Activated CD8-positive, alpha-beta memory T cell treated with anti-CD3 and anti-CD28 coated beads for 4 hours (primary cell): ENCODE results near the gene ZNF407.
"Not testable (repeated sequence)": the region's sequence is repeated elsewhere in the genome, so short reads cannot be mapped to it uniquely, and the experiment has no call there.

ENCODE experiments used
- DNase-seq, 2 donors: peaks; one replicate each; pipeline ENCODE4 v3.0.0-alpha.2; 2020; ENCODE audit warnings: low read depth in 2 of 2

Gene ZNF407

DNA sequence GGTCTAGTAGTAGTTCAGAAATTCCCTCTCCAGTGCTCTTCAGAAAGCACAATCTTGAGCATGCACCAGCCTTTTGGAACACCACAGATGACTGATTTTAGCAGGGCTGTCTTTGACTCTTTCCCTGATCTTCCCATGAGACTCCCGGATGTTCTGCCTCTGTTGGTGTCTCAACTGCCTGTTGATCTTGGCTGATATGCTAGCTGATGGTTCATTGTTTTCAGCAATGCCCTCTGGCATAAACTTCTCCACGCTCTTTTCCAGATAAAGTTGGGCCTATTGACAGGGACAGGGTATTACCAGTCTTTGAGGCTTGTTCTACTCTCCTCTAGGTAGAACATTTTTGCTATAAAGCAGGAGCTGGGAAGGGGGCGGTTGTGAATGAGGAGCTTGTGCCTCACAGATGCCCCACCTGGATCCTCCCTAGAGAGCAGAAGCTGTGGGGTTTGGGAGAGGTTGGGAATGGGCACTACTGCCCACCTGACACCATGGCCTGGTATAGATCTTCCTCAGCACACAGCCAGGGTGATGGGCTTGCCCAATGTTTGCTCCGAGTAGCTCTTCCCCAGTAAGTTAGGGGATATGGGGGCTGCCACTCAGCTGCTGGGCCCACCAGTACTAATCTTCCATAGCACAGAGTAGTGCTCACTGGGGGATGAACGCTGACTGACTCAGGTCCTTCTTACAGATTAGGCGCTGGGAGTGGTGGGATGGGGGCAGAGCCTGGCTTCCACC lies 500.0 kb downstream of the ZNF407 start:
- DNase-seq: no peak

DNA sequence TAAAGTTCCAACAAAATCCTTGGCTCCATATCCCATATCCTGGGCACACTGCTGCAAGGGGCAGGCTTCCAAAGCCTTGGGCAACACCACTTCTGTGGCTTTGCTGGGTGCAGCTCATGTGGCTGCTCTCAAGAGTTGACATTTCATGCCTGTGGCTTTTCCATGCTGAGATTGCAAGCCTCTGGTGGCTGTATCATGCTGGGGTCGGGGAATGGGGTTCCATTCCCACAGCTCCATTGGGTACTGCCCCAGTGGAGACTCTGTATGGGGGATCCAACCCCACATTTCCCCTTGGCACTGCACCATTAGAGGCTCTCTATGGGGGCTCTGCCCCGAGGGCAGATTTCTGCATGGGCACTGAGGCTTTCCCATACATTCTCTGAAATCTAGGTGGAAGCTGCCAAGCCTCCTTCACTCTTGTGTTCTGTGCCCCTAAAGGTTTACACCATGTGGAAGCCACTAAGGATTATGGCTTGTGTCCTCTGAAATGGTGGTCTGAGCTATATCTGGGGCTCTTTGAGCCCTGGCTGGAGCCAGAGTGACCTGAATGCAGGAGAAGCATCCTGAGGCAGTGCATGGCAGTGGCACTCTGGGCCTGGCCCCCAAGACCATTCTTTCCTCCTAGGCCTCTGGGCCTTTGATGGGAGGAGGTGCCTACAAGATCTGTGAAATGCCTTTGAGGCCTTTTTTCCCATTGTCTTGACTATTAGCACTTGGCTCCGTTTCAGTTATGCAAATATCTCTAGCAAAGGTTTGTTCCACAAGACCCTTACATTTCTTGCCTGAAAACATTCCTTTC lies 503.4 kb downstream of the ZNF407 start:
- no peak for DNase-seq

GRCh38 chr18:75101916-75102315 lies 504.2 kb downstream of the ZNF407 start:
- DNase-seq: no peak

- not testable (repeated sequence) for DNase-seq
Observed at GRCh38 chr18:75104029-75104428, 506.4 kb downstream of the ZNF407 start.

GRCh38 chr18:75104483-75104882 lies 506.8 kb downstream of the ZNF407 start:
- DNase-seq: no peak

DNA sequence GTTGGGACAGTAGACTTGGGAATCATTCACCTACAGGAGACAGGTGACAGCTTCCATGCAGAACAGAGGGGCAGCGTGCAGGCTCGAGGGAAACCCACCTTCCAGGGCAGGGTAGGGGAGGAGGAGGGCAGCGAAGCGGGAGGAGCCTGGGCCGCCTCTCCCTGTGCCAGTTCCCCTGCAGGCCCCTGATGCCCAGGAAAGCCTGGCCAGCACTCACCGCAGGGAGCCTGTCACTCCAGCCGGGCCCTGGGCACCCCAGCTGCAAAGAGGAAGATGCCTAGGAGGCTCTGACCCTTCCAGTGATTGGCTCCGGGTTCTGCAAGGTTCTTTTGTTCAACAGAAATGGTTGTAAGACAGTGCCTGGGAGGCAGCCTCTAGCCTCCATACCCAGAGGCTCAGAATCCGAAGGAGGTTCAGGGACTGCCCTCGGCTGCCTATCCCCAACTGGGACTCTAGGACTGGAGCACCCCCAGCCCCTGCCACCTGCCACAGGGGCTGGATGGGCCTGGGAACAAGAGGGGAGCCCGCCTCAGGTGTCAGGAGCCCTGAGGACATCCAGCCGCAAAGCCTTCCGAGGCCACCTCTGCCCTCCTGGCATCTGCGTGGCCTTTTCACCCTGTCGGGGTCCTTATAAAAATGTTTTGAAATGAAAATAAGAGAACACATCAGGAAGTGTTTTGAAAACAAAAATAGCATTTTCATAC lies 508.0 kb downstream of the ZNF407 start:
- DNase-seq: no peak

- DNase-seq: no peak
Observed at GRCh38 chr18:75106746-75107145, 509.1 kb downstream of the ZNF407 start.

DNA sequence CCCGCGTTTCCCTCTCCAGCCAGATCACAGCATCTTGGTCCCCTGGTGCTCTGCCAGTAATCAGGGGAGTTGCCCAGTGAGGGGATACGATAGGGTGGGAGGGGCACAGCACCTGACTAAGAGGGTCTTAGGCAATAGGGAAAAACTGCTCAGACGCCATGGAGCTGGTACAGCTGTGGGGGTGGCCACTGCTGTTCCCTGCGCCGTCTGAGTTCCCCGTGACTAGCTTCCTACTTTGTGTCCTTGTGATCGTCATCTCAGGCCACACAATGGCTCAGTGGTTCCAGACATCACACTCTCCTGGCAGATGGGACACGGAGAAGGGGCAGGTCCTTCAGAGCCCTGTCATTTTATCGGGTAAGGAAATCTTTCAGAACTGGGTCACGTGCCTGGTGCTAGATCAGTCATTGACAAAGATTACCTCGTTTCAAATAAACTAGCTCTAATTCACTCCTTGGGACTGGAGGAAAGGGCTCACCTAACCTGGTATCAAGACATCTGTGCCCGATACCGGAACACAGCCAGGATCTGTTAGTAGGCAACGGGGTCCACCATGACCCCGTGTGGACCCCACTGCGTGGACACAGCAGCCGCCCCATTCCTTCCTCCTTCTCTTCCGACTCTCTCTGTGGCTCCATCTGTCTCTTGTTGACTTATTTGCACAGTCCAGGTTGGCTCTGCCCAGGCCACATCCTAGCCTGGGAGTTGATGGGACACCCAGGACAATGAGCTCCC lies 509.7 kb downstream of the ZNF407 start:
- DNase-seq: no peak

GRCh38 chr18:75107931-75108276 lies 510.2 kb downstream of the ZNF407 start:
- DNase-seq: no peak

DNA sequence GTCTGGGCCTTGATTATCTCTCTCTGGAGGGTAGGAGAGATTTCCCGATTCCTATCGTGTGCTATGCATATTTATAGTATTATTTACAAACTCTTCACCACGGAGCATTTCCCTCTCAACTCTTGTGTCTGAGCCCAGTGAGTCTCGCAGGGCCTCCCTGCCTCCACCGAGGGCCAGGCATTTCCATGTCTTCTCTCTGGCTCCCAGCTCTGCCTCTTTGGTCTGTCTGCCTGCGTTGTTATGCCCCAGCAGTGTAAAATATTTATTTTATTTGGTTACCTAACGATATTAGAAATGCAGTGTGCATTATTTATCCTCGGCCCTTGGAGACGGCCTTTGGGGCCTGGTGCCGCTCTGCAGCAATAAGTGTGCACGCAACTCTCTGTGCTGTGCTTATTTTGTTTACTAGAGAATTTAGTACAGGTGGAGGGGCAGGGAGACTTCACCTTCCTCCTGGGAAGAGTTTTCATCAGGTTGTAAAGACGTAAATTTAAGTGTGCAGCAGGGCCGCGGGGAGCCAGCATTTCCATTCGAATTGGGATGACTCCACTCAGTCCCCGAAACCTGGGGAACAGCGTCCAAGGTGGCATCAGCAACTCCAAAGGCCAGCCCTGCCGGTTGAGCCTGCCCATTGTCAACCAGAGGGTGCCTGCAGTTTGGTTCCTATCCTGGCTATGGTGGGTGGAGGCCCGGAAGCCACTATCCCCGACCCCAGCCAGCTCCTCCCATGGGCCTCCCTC lies 511.1 kb downstream of the ZNF407 start:
- no peak for DNase-seq

DNA sequence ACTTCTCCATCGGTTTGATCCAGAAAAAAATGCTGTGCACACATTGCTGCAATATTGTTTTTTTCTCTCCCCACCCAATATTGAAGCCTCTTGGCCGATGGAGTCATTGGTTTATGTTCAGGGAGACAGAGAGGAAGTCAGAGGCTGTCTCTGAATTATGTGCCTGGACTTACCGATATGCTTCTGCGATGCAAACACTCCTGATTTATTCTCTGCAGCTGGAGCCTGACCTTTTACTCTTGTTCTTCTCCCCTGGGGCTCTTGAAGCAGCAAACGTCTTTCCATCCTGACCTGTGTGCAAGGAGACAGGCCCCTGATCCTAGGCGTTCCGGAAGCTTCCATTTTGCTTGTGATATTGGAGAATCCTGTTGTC lies 511.6 kb downstream of the ZNF407 start:
- no peak for DNase-seq

DNA sequence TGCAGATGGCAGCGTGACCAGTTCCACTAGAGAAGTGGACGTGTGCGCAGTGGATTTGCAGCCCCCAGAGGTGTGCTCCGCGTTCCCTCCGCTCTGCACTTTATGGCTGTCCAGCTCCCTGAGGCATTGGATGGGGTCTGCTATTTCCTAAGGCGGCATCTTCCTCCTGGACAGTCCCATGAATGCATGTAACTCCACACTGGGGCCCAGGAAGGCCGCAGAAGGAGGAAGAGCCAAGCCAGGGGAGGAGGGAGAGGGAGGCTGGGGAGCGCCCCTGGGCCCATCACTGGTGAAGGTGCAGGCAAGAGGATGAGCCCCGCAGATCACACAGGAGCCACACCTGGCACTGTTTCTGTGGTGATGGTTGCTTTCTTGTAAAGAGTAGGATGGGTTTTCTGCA lies 512.1 kb downstream of the ZNF407 start:
- no peak for DNase-seq

GRCh38 chr18:75110311-75110710 lies 512.6 kb downstream of the ZNF407 start:
- no peak for DNase-seq

DNA sequence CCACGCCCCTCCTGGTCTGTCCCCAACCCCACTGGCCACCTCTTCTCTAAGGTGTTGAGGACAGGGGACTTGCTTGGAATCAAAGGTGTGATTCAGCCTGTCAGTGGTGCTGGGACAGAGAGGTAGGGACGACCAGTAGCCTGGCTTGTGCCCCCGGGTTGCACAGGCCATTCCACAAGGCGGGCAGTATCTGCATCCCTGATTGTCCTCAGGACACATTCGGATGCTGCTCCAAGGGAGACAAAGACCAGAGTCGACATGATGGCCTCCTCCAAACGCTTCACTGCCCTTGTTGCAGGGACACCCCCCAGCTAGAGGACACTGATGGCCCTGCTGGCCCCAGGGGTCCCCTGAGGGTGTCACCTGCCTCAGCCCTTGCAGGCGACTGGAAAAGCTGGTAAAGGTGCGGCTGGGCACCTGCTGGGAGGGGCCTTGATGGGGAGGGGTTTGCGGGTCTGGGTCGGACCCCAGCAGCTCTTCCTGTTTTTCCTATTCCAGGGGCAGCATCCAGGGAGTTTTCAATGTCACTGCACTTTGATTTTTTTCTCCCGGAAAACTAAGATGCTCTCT lies 513.3 kb downstream of the ZNF407 start:
- DNase-seq: no peak

DNA sequence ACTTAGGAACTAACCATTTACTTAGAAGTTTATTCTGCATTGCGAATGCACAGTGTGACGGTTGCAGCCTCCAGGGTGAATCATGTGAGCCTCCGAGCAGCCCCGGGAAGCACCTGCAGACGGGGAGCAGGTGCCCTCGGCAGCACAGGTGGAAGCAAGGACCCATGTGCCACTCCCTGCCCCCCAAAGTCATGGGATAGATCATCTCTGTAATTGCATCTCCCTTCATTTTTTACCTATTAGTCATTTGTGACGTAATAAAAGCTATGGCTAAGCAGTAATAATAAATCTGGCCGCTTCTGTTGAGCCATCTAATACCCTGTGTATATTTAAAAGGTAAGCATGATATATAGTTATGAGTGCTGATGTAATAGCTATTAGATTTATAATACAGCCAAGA lies 514.1 kb downstream of the ZNF407 start:
- DNase-seq: no peak

DNA sequence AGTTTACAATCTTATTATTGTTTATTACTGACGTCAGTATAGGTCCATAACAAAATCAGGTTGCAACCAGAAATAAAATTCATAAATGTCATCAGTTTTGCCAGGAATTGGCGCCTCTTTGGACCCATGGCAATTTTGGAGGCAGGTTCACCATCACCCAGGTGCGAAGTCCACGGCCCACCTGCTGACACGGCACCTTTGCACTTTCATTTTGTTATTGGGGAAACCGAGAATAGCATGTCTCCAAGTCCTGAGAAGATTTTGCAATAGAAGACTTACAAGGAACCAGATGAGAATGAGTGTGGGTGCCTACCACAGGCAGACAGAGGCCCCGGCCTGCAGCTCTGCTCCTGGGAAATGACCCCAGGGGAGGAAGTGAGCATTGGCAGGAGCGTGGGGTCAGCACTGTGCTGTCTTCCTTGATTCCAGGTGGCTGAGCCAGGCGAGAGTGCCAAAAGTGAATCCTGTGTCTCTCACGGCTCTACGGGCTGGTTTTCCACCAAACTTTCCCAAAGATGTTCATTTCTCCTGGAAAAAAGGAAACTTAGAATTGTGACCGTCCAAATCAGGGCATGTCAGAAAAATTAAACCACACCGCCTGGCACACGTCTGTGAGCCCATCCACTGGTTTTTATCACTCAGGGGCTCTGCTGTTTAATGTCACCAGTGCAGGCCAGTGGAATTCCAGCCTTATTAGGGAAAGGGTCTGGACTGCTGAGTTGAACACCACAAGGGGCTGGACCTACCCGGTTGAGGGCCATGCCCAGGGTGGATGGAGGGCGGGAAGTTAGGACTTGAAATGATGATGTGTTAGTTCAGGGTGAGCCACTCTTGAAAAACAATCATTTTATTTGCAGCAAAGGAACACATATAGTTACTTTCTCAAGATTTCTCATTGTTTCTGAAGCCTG lies 514.8 kb downstream of the ZNF407 start:
- no peak for DNase-seq

GRCh38 chr18:75113455-75113854 lies 515.8 kb downstream of the ZNF407 start:
- DNase-seq: no peak

- DNase-seq: no peak
Observed at GRCh38 chr18:75114231-75114764, 516.6 kb downstream of the ZNF407 start.
